Measurements from ENCODE around the gene EPB41L4B.

The EPB41L4B gene

GRCh38 chr9:109320331-109320741 lies 523 bp downstream of the EPB41L4B start:
- no peak for DNase-seq (ENCODE audit: low spot score)

- no peak for DNase-seq (ENCODE audit: low spot score)
Observed at GRCh38 chr9:109319626-109320241, 1.1 kb downstream of the EPB41L4B start.

- DNase-seq (ENCODE audit: low spot score), result no peak
Observed at GRCh38 chr9:109319017-109319625, 1.7 kb downstream of the EPB41L4B start.

- DNase-seq (ENCODE audit: low spot score), result no peak
Observed at GRCh38 chr9:109317979-109318741, 2.7 kb downstream of the EPB41L4B start.

- no peak for DNase-seq (ENCODE audit: low spot score)
Observed at GRCh38 chr9:109317311-109317978, 3.4 kb downstream of the EPB41L4B start.

- no peak for DNase-seq (ENCODE audit: low spot score)
Observed at GRCh38 chr9:109316207-109316640, 4.6 kb downstream of the EPB41L4B start.

- DNase-seq (ENCODE audit: low spot score), result no peak
Observed at GRCh38 chr9:109315480-109316206, 5.2 kb downstream of the EPB41L4B start.

GRCh38 chr9:109314011-109314531 lies 6.8 kb downstream of the EPB41L4B start:
- DNase-seq (ENCODE audit: low spot score), result no peak

- no peak for DNase-seq (ENCODE audit: low spot score)
Observed at GRCh38 chr9:109313351-109313750, 7.5 kb downstream of the EPB41L4B start.

- no peak for DNase-seq (ENCODE audit: low spot score)
Observed at GRCh38 chr9:109312783-109313182, 8.1 kb downstream of the EPB41L4B start.

- DNase-seq (ENCODE audit: low spot score), result no peak
Observed at GRCh38 chr9:109311731-109312130, 9.1 kb downstream of the EPB41L4B start.

- no peak for DNase-seq (ENCODE audit: low spot score)
Observed at GRCh38 chr9:109311286-109311685, 9.6 kb downstream of the EPB41L4B start.

- DNase-seq (ENCODE audit: low spot score), result no peak
Observed at GRCh38 chr9:109310486-109310901, 10.4 kb downstream of the EPB41L4B start.

GRCh38 chr9:109309282-109309681 lies 11.6 kb downstream of the EPB41L4B start:
- no peak for DNase-seq (ENCODE audit: low spot score)

GRCh38 chr9:109307380-109308240 lies 13.2 kb downstream of the EPB41L4B start:
- DNase-seq (ENCODE audit: low spot score), result no peak

GRCh38 chr9:109305801-109306200 lies 15.1 kb downstream of the EPB41L4B start:
- no peak for DNase-seq (ENCODE audit: low spot score)

GRCh38 chr9:109304347-109304746 lies 16.5 kb downstream of the EPB41L4B start:
- no peak for DNase-seq (ENCODE audit: low spot score)

GRCh38 chr9:109303900-109304299 lies 17.0 kb downstream of the EPB41L4B start:
- no peak for DNase-seq (ENCODE audit: low spot score)

- no peak for DNase-seq (ENCODE audit: low spot score)
Observed at GRCh38 chr9:109302606-109303005, 18.3 kb downstream of the EPB41L4B start.

GRCh38 chr9:109301012-109301411 lies 19.8 kb downstream of the EPB41L4B start:
- DNase-seq (ENCODE audit: low spot score), result no peak

- DNase-seq (ENCODE audit: low spot score), result no peak
Observed at GRCh38 chr9:109299891-109300290, 21.0 kb downstream of the EPB41L4B start.
